Esophagus muscularis mucosa (tissue), 3 donors: ENCODE measurements around the gene ADORA1.

ENCODE experiments used
- CTCF ChIP-seq, 3 experiments: fragments of 200-600 bp in 2 of 3; fragments of 450-650 bp in 1 of 3; sonication (generic) in 2 of 3; IDR thresholded peaks; one replicate each; pipeline ENCODE4 v1.5.1; 2017 to 2019; ENCODE audit warnings: antibody characterized with exemption in 3 of 3, mild to moderate bottlenecking in 2 of 3, moderate library complexity in 1 of 3
- POLR2AphosphoS5 ChIP-seq, 2 donors: sonication (generic); formaldehyde crosslinking; IDR thresholded peaks; one replicate each; pipeline ENCODE4 v1.6.1; 2017; ENCODE audit warnings: antibody characterized with exemption in 2 of 2

GRCh38 chr1:203215573-203215972, 88.0 kb downstream of the ADORA1 start:
- TF ChIP-seq CTCF (IDR thresholded peaks at IDR 0.05) (no peak), POLR2AphosphoS5 (IDR thresholded peaks at IDR 0.05) (no peak)
